Nephron progenitor cell (in vitro differentiated cells): Measurements from ENCODE around the gene MUC4.
"Not testable (repeated sequence)": the region's sequence is repeated elsewhere in the genome, so short reads cannot be mapped to it uniquely, and the experiment has no call there.

Experiments
- DNase-seq: peaks from one replicate; pipeline ENCODE4 v3.0.0; 2021
- H3K27ac Mint-ChIP-seq: 2 replicates; pipeline ENCODE4 v1.8.0; 2021; ENCODE audit warnings: mild to moderate bottlenecking, moderate library complexity, mixed read lengths
- H3K27me3 Mint-ChIP-seq: 2 replicates; pipeline ENCODE4 v1.8.0; 2021; ENCODE audit warnings: mild to moderate bottlenecking, low read depth, mixed read lengths; ENCODE audit not compliant: poor library complexity
- H3K36me3 Mint-ChIP-seq: 2 replicates; pipeline ENCODE4 v1.8.0; 2021; ENCODE audit warnings: low read depth, mixed read lengths
- H3K4me1 Mint-ChIP-seq: 2 replicates; pipeline ENCODE4 v1.8.0; 2021; ENCODE audit warnings: mixed read lengths
- H3K4me3 Mint-ChIP-seq: 2 replicates; pipeline ENCODE4 v1.8.0; 2021; ENCODE audit warnings: mild to moderate bottlenecking, moderate library complexity, mixed read lengths
- H3K9me3 Mint-ChIP-seq: 2 replicates; pipeline ENCODE4 v1.8.0; 2021; ENCODE audit warnings: mild to moderate bottlenecking, moderate library complexity, mixed read lengths
- TF ChIP-seq, protein P1 (sequence below): fragments of 200-600 bp; sonication (generic); IDR thresholded peaks from 2 replicates; pipeline ENCODE4 v1.5.0; 2021; ENCODE audit warnings: antibody characterized with exemption

Gene MUC4

GRCh38 chr3:195714380-195715011, 97.2 kb downstream of the MUC4 start:
- Mint-ChIP-seq H3K9me3 (no peaks in the 10 kb centered on the region), H3K27me3 (peaks cover 10% of the 10 kb centered on the region), H3K27ac (no peak overlapping the region), H3K4me1 (peaks cover 27% of the 10 kb centered on the region), H3K36me3 (peaks cover 21% of the 10 kb centered on the region), H3K4me3 (no peak overlapping the region)
- TF ChIP-seq, protein P1, sequence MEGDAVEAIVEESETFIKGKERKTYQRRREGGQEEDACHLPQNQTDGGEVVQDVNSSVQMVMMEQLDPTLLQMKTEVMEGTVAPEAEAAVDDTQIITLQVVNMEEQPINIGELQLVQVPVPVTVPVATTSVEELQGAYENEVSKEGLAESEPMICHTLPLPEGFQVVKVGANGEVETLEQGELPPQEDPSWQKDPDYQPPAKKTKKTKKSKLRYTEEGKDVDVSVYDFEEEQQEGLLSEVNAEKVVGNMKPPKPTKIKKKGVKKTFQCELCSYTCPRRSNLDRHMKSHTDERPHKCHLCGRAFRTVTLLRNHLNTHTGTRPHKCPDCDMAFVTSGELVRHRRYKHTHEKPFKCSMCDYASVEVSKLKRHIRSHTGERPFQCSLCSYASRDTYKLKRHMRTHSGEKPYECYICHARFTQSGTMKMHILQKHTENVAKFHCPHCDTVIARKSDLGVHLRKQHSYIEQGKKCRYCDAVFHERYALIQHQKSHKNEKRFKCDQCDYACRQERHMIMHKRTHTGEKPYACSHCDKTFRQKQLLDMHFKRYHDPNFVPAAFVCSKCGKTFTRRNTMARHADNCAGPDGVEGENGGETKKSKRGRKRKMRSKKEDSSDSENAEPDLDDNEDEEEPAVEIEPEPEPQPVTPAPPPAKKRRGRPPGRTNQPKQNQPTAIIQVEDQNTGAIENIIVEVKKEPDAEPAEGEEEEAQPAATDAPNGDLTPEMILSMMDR, result no peak
- DNase-seq, result no peak

DNA sequence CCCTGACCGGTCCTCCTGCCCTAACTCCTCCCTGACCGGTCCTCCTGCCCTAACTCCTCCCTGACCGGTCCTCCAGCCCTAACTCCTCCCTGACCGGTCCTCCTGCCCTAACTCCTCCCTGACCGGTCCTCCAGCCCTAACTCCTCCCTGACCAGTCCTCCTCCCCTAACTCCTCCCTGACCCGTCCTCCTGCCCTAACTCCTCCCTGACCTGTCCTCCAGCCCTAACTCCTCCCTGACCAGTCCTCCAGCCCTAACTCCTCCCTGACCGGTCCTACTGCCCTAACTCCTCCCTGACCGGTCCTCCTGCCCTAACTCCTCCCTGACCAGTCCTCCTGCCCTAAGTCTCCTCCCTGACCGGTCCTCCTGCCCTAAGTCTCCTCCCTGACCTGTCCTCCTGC, 98.6 kb downstream of the MUC4 start:
- not testable (repeated sequence) for H3K9me3 Mint-ChIP-seq, H3K27ac Mint-ChIP-seq, DNase-seq, H3K4me3 Mint-ChIP-seq
- H3K36me3 Mint-ChIP-seq, result peaks cover 27% of the 10 kb centered on the region
- peaks cover 13% of the 10 kb centered on the region for H3K4me1 Mint-ChIP-seq
- peaks cover 10% of the 10 kb centered on the region for H3K27me3 Mint-ChIP-seq

- not testable (repeated sequence) for H3K4me3 Mint-ChIP-seq, H3K9me3 Mint-ChIP-seq, H3K4me1 Mint-ChIP-seq, H3K27ac Mint-ChIP-seq, DNase-seq
- peaks cover 27% of the 10 kb centered on the region for H3K36me3 Mint-ChIP-seq
- peaks cover 13% of the 10 kb centered on the region for H3K27me3 Mint-ChIP-seq
These were observed 99.2 kb downstream of the MUC4 start for GRCh38 chr3:195712535-195712910.

GRCh38 chr3:195711813-195712534, 99.8 kb downstream of the MUC4 start:
- Mint-ChIP-seq H3K9me3 (no peaks in the 10 kb centered on the region), H3K36me3 (peaks cover 27% of the 10 kb centered on the region), H3K4me3 (no peak overlapping the region), H3K4me1 (peaks cover 5% of the 10 kb centered on the region), H3K27me3 (peaks cover 11% of the 10 kb centered on the region), H3K27ac (no peak overlapping the region)
- TF ChIP-seq, protein P1, result no peak
- no peak for DNase-seq

GRCh38 chr3:195711091-195711812, 100.5 kb downstream of the MUC4 start:
- H3K27me3 Mint-ChIP-seq, H3K27ac Mint-ChIP-seq, H3K4me1 Mint-ChIP-seq, H3K4me3 Mint-ChIP-seq, DNase-seq, H3K9me3 Mint-ChIP-seq: not testable (repeated sequence)
- H3K36me3 Mint-ChIP-seq, result peaks cover 27% of the 10 kb centered on the region

- not testable (repeated sequence) for H3K9me3 Mint-ChIP-seq, H3K4me1 Mint-ChIP-seq, H3K27me3 Mint-ChIP-seq, DNase-seq, H3K4me3 Mint-ChIP-seq, H3K27ac Mint-ChIP-seq
- H3K36me3 Mint-ChIP-seq, result peaks cover 27% of the 10 kb centered on the region
These were observed 101.4 kb downstream of the MUC4 start for GRCh38 chr3:195710126-195710905.

GRCh38 chr3:195709676-195710085, 102.0 kb downstream of the MUC4 start:
- peaks cover 3% of the 10 kb centered on the region for H3K9me3 Mint-ChIP-seq
- peaks cover 10% of the 10 kb centered on the region for H3K27me3 Mint-ChIP-seq
- TF ChIP-seq, protein P1, result no peak
- DNase-seq, result no peak
- H3K4me3 Mint-ChIP-seq, result no peak overlapping the region
- H3K36me3 Mint-ChIP-seq, result peaks cover 20% of the 10 kb centered on the region
- H3K4me1 Mint-ChIP-seq, result peaks cover 5% of the 10 kb centered on the region
- no peak overlapping the region for H3K27ac Mint-ChIP-seq
